Type B pancreatic cell (in vitro differentiated cells): ENCODE results near the gene P3H3. TPM values are rescaled to one million over a fixed set of nuclear protein-coding genes. Genes with fewer than 3 reads are reported as not detected.

Experiments
- DNase-seq: peaks from one replicate; pipeline ENCODE4 v3.0.0; 2021; ENCODE audit warnings: mixed read lengths; ENCODE audit not compliant: unreplicated experiment; ENCODE audit errors: extremely low spot score
- H3K27ac Mint-ChIP-seq: 2 replicates; pipeline ENCODE4 v1.8.0; 2021; ENCODE audit warnings: mild to moderate bottlenecking, mixed read lengths
- H3K27me3 Mint-ChIP-seq: 2 replicates; pipeline ENCODE4 v1.8.0; 2021; ENCODE audit warnings: mixed read lengths
- H3K36me3 Mint-ChIP-seq: 2 replicates; pipeline ENCODE4 v1.8.0; 2021; ENCODE audit warnings: mixed read lengths
- H3K4me1 Mint-ChIP-seq: one replicate; pipeline ENCODE4 v1.8.0; 2021; ENCODE audit warnings: mixed read lengths; ENCODE audit not compliant: unreplicated experiment
- H3K4me3 Mint-ChIP-seq: 2 replicates; pipeline ENCODE4 v1.8.0; 2021; ENCODE audit warnings: mild to moderate bottlenecking, mixed read lengths
- H3K9me3 Mint-ChIP-seq: 2 replicates; pipeline ENCODE4 v1.8.0; 2021; ENCODE audit warnings: mixed read lengths
- CTCF ChIP-seq: fragments of 200-600 bp; sonication (generic); conservative IDR thresholded peaks from 2 replicates; pipeline ENCODE4 v1.5.0; 2021; ENCODE audit warnings: antibody characterized with exemption, mild to moderate bottlenecking
- total RNA-seq: library from RNA; stranded (reverse); gene quantifications from 2 replicates; pipeline ENCODE4 v1.2.1, GENCODE V29; 2021; ENCODE audit warnings: low replicate concordance

Gene P3H3
- total RNA-seq, 1 donor from 2014 or later: 66.0 TPM

GRCh38 chr12:6813363-6813762 is 14.8 kb upstream of the P3H3 start:
- Mint-ChIP-seq H3K27ac (no peak overlapping the region), H3K4me3 (no peak overlapping the region), H3K27me3 (peaks cover 41% of the 10 kb centered on the region)

GRCh38 chr12:6816598-6816997 is 11.6 kb upstream of the P3H3 start:
- DNase-seq: no peak
- Mint-ChIP-seq H3K36me3 (no peaks in the 10 kb centered on the region), H3K27ac (no peak overlapping the region), H3K4me3 (no peak overlapping the region), H3K9me3 (no peaks in the 10 kb centered on the region), H3K27me3 (peaks cover 45% of the 10 kb centered on the region), H3K4me1 (peaks cover 39% of the 10 kb centered on the region)
- TF ChIP-seq CTCF: no peak

More at GRCh38 chr12:6813363-6813762, 14.8 kb upstream of the P3H3 start:
- Mint-ChIP-seq H3K9me3 (no peaks in the 10 kb centered on the region), H3K36me3 (no peaks in the 10 kb centered on the region), H3K4me1 (peaks cover 14% of the 10 kb centered on the region)
- DNase-seq: no peak
- TF ChIP-seq CTCF: no peak

GRCh38 chr12:6817098-6817497 is 11.1 kb upstream of the P3H3 start:
- no peak overlapping the region for H3K27ac Mint-ChIP-seq
- no peaks in the 10 kb centered on the region for H3K9me3 Mint-ChIP-seq
- H3K36me3 Mint-ChIP-seq: no peaks in the 10 kb centered on the region
- peaks cover 39% of the 10 kb centered on the region for H3K4me1 Mint-ChIP-seq
- DNase-seq: no peak
- no peak for TF ChIP-seq CTCF
- peaks cover 48% of the 10 kb centered on the region for H3K27me3 Mint-ChIP-seq
- no peak overlapping the region for H3K4me3 Mint-ChIP-seq

GRCh38 chr12:6817662-6818157 is 10.5 kb upstream of the P3H3 start:
- peaks cover 51% of the 10 kb centered on the region for H3K27me3 Mint-ChIP-seq
- no peaks in the 10 kb centered on the region for H3K36me3 Mint-ChIP-seq
- no peak for TF ChIP-seq CTCF
- no peaks in the 10 kb centered on the region for H3K9me3 Mint-ChIP-seq
- no peak for DNase-seq
- peaks cover 40% of the 10 kb centered on the region for H3K4me1 Mint-ChIP-seq
- H3K4me3 Mint-ChIP-seq: peak overlapping the region; percentile 0
- no peak overlapping the region for H3K27ac Mint-ChIP-seq

GRCh38 chr12:6818222-6818621 is 10.0 kb upstream of the P3H3 start:
- H3K27ac Mint-ChIP-seq: no peak overlapping the region
- H3K36me3 Mint-ChIP-seq: no peaks in the 10 kb centered on the region
- H3K4me1 Mint-ChIP-seq: peaks cover 45% of the 10 kb centered on the region
- DNase-seq: no peak
- TF ChIP-seq CTCF: no peak
- no peaks in the 10 kb centered on the region for H3K9me3 Mint-ChIP-seq
- peak overlapping the region; percentile 61 for H3K4me3 Mint-ChIP-seq
- peaks cover 56% of the 10 kb centered on the region for H3K27me3 Mint-ChIP-seq

GRCh38 chr12:6818645-6819044 is 9.6 kb upstream of the P3H3 start:
- no peak for DNase-seq
- peaks cover 47% of the 10 kb centered on the region for H3K4me1 Mint-ChIP-seq
- H3K27ac Mint-ChIP-seq: no peak overlapping the region
- peak overlapping the region; percentile 61 for H3K4me3 Mint-ChIP-seq
- peaks cover 53% of the 10 kb centered on the region for H3K27me3 Mint-ChIP-seq
- no peak for TF ChIP-seq CTCF
- H3K36me3 Mint-ChIP-seq: no peaks in the 10 kb centered on the region
- no peaks in the 10 kb centered on the region for H3K9me3 Mint-ChIP-seq
